ENCODE results near the gene CCDC12.
A peak's percentile ranks its signal among the peaks of the same experiment; 100 is the strongest.

CCDC12 gene

GRCh38 chr3:46960835-46961234 lies 15.7 kb downstream of the CCDC12 start:
- peaks cover 58% of the 10 kb centered on the region for H4K20me1 ChIP-seq (ENCODE audit: insufficient read depth, low read length)
- H3K4me3 ChIP-seq (ENCODE audit: low read depth in 1 of 2, low read length in 2 of 2), result no peak overlapping the region
- no peak for DNase-seq
- H3K9me3 ChIP-seq (ENCODE audit: insufficient read depth, low read length, severe bottlenecking), result no peaks in the 10 kb centered on the region
- peak overlapping the region; percentile 44; the same call in 1 of the 2 replicates for H3K27ac ChIP-seq (ENCODE audit: low read length)
- peaks cover 26% of the 10 kb centered on the region for H3K36me3 ChIP-seq (ENCODE audit: insufficient read depth, low read length)
- H3K4me1 ChIP-seq (ENCODE audit: insufficient read depth, low read length), result peaks cover 54% of the 10 kb centered on the region
- no peak overlapping the region for H3K4me2 ChIP-seq (ENCODE audit: insufficient read depth, low read length)
- no peaks in the 10 kb centered on the region for H3K27me3 ChIP-seq (ENCODE audit: insufficient read depth, low read length, poor library complexity)
- H2AFZ ChIP-seq (ENCODE audit: low read depth, low read length), result no peak overlapping the region
- TF ChIP-seq EZH2 (IDR thresholded peaks at IDR 0.05; ENCODE audit: borderline replicate concordance, low read depth, low read length, severe bottlenecking) (no peak), CTCF (IDR thresholded peaks at IDR 0.05; ENCODE audit: borderline replicate concordance, extremely low read depth, low read length, poor library complexity, severe bottlenecking) (no peak)
- H3K79me2 ChIP-seq (ENCODE audit: insufficient read depth, low read length), result peaks cover 86% of the 10 kb centered on the region
- no peak for ATAC-seq (ENCODE audit: insufficient read depth, low read depth)
- no peak overlapping the region for H3K9ac ChIP-seq (ENCODE audit: low read depth, low read length)

- TF ChIP-seq CTCF (IDR thresholded peaks at IDR 0.05; ENCODE audit: borderline replicate concordance, extremely low read depth, low read length, poor library complexity, severe bottlenecking) (no peak), EZH2 (IDR thresholded peaks at IDR 0.05; ENCODE audit: borderline replicate concordance, low read depth, low read length, severe bottlenecking) (no peak)
- no peak for DNase-seq
- Histone ChIP-seq H3K4me3 (ENCODE audit: low read depth in 1 of 2, low read length in 2 of 2) (no peak overlapping the region), H3K9ac (ENCODE audit: low read depth, low read length) (no peak overlapping the region), H3K27me3 (ENCODE audit: insufficient read depth, low read length, poor library complexity) (no peaks in the 10 kb centered on the region), H3K27ac (ENCODE audit: low read length) (peak overlapping the region; percentile 51), H3K4me1 (ENCODE audit: insufficient read depth, low read length) (peaks cover 60% of the 10 kb centered on the region), H3K36me3 (ENCODE audit: insufficient read depth, low read length) (peaks cover 20% of the 10 kb centered on the region), H3K4me2 (ENCODE audit: insufficient read depth, low read length) (no peak overlapping the region), H2AFZ (ENCODE audit: low read depth, low read length) (no peak overlapping the region), H3K79me2 (ENCODE audit: insufficient read depth, low read length) (peaks cover 86% of the 10 kb centered on the region), H3K9me3 (ENCODE audit: insufficient read depth, low read length, severe bottlenecking) (no peaks in the 10 kb centered on the region), H4K20me1 (ENCODE audit: insufficient read depth, low read length) (peaks cover 52% of the 10 kb centered on the region)
- no peak for ATAC-seq (ENCODE audit: insufficient read depth, low read depth)
These were observed 16.4 kb downstream of the CCDC12 start for GRCh38 chr3:46960081-46960701.

DNA sequence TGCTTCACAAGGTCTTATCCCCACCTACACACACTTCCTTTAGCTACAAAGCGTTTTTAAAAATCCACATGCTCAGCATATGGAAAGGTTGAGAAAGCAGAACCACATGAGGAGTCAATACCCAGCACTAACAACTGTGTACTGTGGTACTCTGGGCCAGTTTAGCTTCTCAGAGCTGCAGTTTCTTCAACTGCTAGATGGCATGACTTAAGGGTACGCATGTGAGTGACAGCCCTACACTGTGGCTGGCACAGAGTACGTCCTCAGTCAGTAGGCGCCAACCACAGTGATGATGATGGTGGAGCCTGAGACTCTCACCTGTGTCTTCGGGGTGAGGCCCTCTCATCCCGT lies 17.4 kb downstream of the CCDC12 start:
- peak overlapping the region; percentile 51 for H3K27ac ChIP-seq (ENCODE audit: low read length)
- peaks cover 71% of the 10 kb centered on the region for H3K4me1 ChIP-seq (ENCODE audit: insufficient read depth, low read length)
- peaks cover 50% of the 10 kb centered on the region for H4K20me1 ChIP-seq (ENCODE audit: insufficient read depth, low read length)
- H3K36me3 ChIP-seq (ENCODE audit: insufficient read depth, low read length), result peaks cover 17% of the 10 kb centered on the region
- H3K27me3 ChIP-seq (ENCODE audit: insufficient read depth, low read length, poor library complexity), result no peaks in the 10 kb centered on the region
- no peak overlapping the region for H2AFZ ChIP-seq (ENCODE audit: low read depth, low read length)
- H3K79me2 ChIP-seq (ENCODE audit: insufficient read depth, low read length), result peaks cover 91% of the 10 kb centered on the region
- H3K9me3 ChIP-seq (ENCODE audit: insufficient read depth, low read length, severe bottlenecking), result no peaks in the 10 kb centered on the region
- TF ChIP-seq CTCF (IDR thresholded peaks at IDR 0.05; ENCODE audit: borderline replicate concordance, extremely low read depth, low read length, poor library complexity, severe bottlenecking) (no peak), EZH2 (IDR thresholded peaks at IDR 0.05; ENCODE audit: borderline replicate concordance, low read depth, low read length, severe bottlenecking) (no peak)
- ATAC-seq (ENCODE audit: insufficient read depth, low read depth) (no peak), DNase-seq (no peak)
- H3K9ac ChIP-seq (ENCODE audit: low read depth, low read length), result no peak overlapping the region
- no peak overlapping the region for H3K4me2 ChIP-seq (ENCODE audit: insufficient read depth, low read length)
- H3K4me3 ChIP-seq (ENCODE audit: low read depth in 1 of 2, low read length in 2 of 2), result no peak overlapping the region

Data from DND-41 (cell line).